ENCODE data around the gene COL4A4.

Gene COL4A4

GRCh38 chr2:227148106-227148505 lies 15.9 kb downstream of the COL4A4 start:
- Histone ChIP-seq H3K27me3 (ENCODE audit: insufficient read depth, poor library complexity, severe bottlenecking) (no peaks in the 10 kb centered on the region), H3K4me1 (ENCODE audit: insufficient read depth, poor library complexity, severe bottlenecking) (no peaks in the 10 kb centered on the region), H3K9me3 (ENCODE audit: severe bottlenecking) (no peaks in the 10 kb centered on the region), H3K36me3 (ENCODE audit: low read depth) (no peaks in the 10 kb centered on the region), H3K4me3 (ENCODE audit: severe bottlenecking) (no peak overlapping the region), H3K27ac (ENCODE audit: poor library complexity, severe bottlenecking) (no peak overlapping the region)
- TF ChIP-seq CTCF (IDR thresholded peaks at IDR 0.05; ENCODE audit: poor library complexity, severe bottlenecking): no peak
- ATAC-seq (ENCODE audit: low read depth): no peak
- DNase-seq (ENCODE audit: low spot score): no peak

GRCh38 chr2:227147023-227147422 lies 17.0 kb downstream of the COL4A4 start:
- TF ChIP-seq CTCF (IDR thresholded peaks at IDR 0.05; ENCODE audit: poor library complexity, severe bottlenecking): no peak
- ATAC-seq (ENCODE audit: low read depth): no peak

GRCh38 chr2:227146456-227146855 lies 17.5 kb downstream of the COL4A4 start:
- no peaks in the 10 kb centered on the region for H3K9me3 ChIP-seq (ENCODE audit: severe bottlenecking)
- DNase-seq (ENCODE audit: low spot score) (no peak), ATAC-seq (ENCODE audit: low read depth) (no peak)
- H3K36me3 ChIP-seq (ENCODE audit: low read depth): no peaks in the 10 kb centered on the region
- no peak overlapping the region for H3K4me3 ChIP-seq (ENCODE audit: severe bottlenecking)
- H3K27me3 ChIP-seq (ENCODE audit: insufficient read depth, poor library complexity, severe bottlenecking): no peaks in the 10 kb centered on the region
- no peak overlapping the region for H3K27ac ChIP-seq (ENCODE audit: poor library complexity, severe bottlenecking)
- TF ChIP-seq CTCF (IDR thresholded peaks at IDR 0.05; ENCODE audit: poor library complexity, severe bottlenecking): no peak
- H3K4me1 ChIP-seq (ENCODE audit: insufficient read depth, poor library complexity, severe bottlenecking): no peaks in the 10 kb centered on the region

More at GRCh38 chr2:227147023-227147422, 17.0 kb downstream of the COL4A4 start:
- H3K9me3 ChIP-seq (ENCODE audit: severe bottlenecking): no peaks in the 10 kb centered on the region
- DNase-seq (ENCODE audit: low spot score): no peak
- no peaks in the 10 kb centered on the region for H3K4me1 ChIP-seq (ENCODE audit: insufficient read depth, poor library complexity, severe bottlenecking)
- H3K27me3 ChIP-seq (ENCODE audit: insufficient read depth, poor library complexity, severe bottlenecking): no peaks in the 10 kb centered on the region
- no peak overlapping the region for H3K4me3 ChIP-seq (ENCODE audit: severe bottlenecking)
- H3K36me3 ChIP-seq (ENCODE audit: low read depth): no peaks in the 10 kb centered on the region
- no peak overlapping the region for H3K27ac ChIP-seq (ENCODE audit: poor library complexity, severe bottlenecking)

GRCh38 chr2:227143895-227144294 lies 20.1 kb downstream of the COL4A4 start:
- Histone ChIP-seq H3K27ac (ENCODE audit: poor library complexity, severe bottlenecking) (no peak overlapping the region), H3K36me3 (ENCODE audit: low read depth) (no peaks in the 10 kb centered on the region), H3K4me3 (ENCODE audit: severe bottlenecking) (no peak overlapping the region), H3K9me3 (ENCODE audit: severe bottlenecking) (no peaks in the 10 kb centered on the region), H3K4me1 (ENCODE audit: insufficient read depth, poor library complexity, severe bottlenecking) (no peaks in the 10 kb centered on the region), H3K27me3 (ENCODE audit: insufficient read depth, poor library complexity, severe bottlenecking) (no peaks in the 10 kb centered on the region)
- ATAC-seq (ENCODE audit: low read depth): no peak
- TF ChIP-seq CTCF (IDR thresholded peaks at IDR 0.05; ENCODE audit: poor library complexity, severe bottlenecking): no peak
- DNase-seq (ENCODE audit: low spot score): no peak

GRCh38 chr2:227141301-227141700 lies 22.7 kb downstream of the COL4A4 start:
- DNase-seq (ENCODE audit: low spot score) (no peak), ATAC-seq (ENCODE audit: low read depth) (no peak)
- Histone ChIP-seq H3K36me3 (ENCODE audit: low read depth) (no peaks in the 10 kb centered on the region), H3K27me3 (ENCODE audit: insufficient read depth, poor library complexity, severe bottlenecking) (no peaks in the 10 kb centered on the region), H3K27ac (ENCODE audit: poor library complexity, severe bottlenecking) (no peak overlapping the region), H3K4me1 (ENCODE audit: insufficient read depth, poor library complexity, severe bottlenecking) (no peaks in the 10 kb centered on the region), H3K4me3 (ENCODE audit: severe bottlenecking) (no peak overlapping the region), H3K9me3 (ENCODE audit: severe bottlenecking) (no peaks in the 10 kb centered on the region)
- no peak for TF ChIP-seq CTCF (IDR thresholded peaks at IDR 0.05; ENCODE audit: poor library complexity, severe bottlenecking)

Measured in RWPE2 (cell line).